Measurements from ENCODE around the gene STXBP6. TPM values are rescaled to one million over a fixed set of nuclear protein-coding genes. Genes with fewer than 3 reads are reported as not detected.

The STXBP6 gene
- total and polyA plus RNA-seq, 10 of the 15 experiments (the other 5 are each of a cell fraction or from before 2014, with no cell fraction given) = 1.2 to 47.3 (median 1.9) TPM

- 0% methylated on average over 4 of the region's 4 CpGs for WGBS (ENCODE audit: insufficient coverage, insufficient replicate concordance, low lambda C conversion rate, missing lambda C conversion rate)
- Histone ChIP-seq H3K9ac (ENCODE audit: control insufficient read depth, insufficient read depth, low read length) (no peak overlapping the region), H3K4me3 (no peak overlapping the region), H3K9me3 (replicated peaks; ENCODE audit: control insufficient read depth, insufficient read depth, low read length) (no peaks in the 10 kb centered on the region), H3K4me2 (ENCODE audit: control insufficient read depth, insufficient read depth) (no peak overlapping the region), H2AFZ (ENCODE audit: control insufficient read depth, low read depth, low read length) (no peak overlapping the region), H3K36me3 (ENCODE audit: control insufficient read depth in 2 of 2, insufficient read depth in 2 of 2, low read length in 1 of 2) (no peaks in the 10 kb centered on the region), H4K20me1 (ENCODE audit: control insufficient read depth, insufficient read depth) (no peaks in the 10 kb centered on the region), H3K79me2 (ENCODE audit: control insufficient read depth, insufficient read depth, low read length) (no peaks in the 10 kb centered on the region), H3K4me1 (ENCODE audit: control insufficient read depth, insufficient read depth, low read length) (no peaks in the 10 kb centered on the region), H3K27ac (ENCODE audit: control insufficient read depth, insufficient read depth) (no peak overlapping the region), H3K27me3 (replicated peaks in 1 of 2; ENCODE audit: control insufficient read depth in 2 of 2, insufficient read depth in 2 of 2, low read length in 1 of 2) (no peaks in the 10 kb centered on the region)
- in situ Hi-C loops (cut with MboI) (no loop called here), intact Hi-C loops (cut with micrococcal nuclease; ENCODE audit: unreplicated experiment) (loop anchor here (2.0 kb wide), 1 partner anchor 22 kb away; no protein-coding TSS in a partner anchor)
- DNase-seq (ENCODE audit: low read depth, low spot score) (peak; percentile 15), FAIRE-seq (no peak), ATAC-seq (peak; percentile 84)
- ChIA-PET RAD21 (ENCODE audit: unreplicated experiment) (interaction anchor here (1.1 to 6.4 kb wide), 6 partner anchors 15 to 220 kb away, joined by 3 to 67 read pairs (median 6); no protein-coding TSS in a partner anchor), POLR2A (interaction anchor here (1.2 to 1.4 kb wide), 2 partner anchors 71 to 72 kb away, joined by 3 read pairs; no protein-coding TSS in a partner anchor), CTCF (interaction anchor here (0.9 to 4.8 kb wide), 7 partner anchors 15 to 317 kb away, joined by 3 to 23 read pairs (median 3); partner anchors contain the start of gene STXBP6), SMC1A (ENCODE audit: uncharacterized antibody, unreplicated experiment) (interaction anchor here (0.8 to 7.1 kb wide), 14 partner anchors 17 to 221 kb away, joined by 3 to 172 read pairs (median 4); no protein-coding TSS in a partner anchor)
- TF ChIP-seq, protein P1, sequence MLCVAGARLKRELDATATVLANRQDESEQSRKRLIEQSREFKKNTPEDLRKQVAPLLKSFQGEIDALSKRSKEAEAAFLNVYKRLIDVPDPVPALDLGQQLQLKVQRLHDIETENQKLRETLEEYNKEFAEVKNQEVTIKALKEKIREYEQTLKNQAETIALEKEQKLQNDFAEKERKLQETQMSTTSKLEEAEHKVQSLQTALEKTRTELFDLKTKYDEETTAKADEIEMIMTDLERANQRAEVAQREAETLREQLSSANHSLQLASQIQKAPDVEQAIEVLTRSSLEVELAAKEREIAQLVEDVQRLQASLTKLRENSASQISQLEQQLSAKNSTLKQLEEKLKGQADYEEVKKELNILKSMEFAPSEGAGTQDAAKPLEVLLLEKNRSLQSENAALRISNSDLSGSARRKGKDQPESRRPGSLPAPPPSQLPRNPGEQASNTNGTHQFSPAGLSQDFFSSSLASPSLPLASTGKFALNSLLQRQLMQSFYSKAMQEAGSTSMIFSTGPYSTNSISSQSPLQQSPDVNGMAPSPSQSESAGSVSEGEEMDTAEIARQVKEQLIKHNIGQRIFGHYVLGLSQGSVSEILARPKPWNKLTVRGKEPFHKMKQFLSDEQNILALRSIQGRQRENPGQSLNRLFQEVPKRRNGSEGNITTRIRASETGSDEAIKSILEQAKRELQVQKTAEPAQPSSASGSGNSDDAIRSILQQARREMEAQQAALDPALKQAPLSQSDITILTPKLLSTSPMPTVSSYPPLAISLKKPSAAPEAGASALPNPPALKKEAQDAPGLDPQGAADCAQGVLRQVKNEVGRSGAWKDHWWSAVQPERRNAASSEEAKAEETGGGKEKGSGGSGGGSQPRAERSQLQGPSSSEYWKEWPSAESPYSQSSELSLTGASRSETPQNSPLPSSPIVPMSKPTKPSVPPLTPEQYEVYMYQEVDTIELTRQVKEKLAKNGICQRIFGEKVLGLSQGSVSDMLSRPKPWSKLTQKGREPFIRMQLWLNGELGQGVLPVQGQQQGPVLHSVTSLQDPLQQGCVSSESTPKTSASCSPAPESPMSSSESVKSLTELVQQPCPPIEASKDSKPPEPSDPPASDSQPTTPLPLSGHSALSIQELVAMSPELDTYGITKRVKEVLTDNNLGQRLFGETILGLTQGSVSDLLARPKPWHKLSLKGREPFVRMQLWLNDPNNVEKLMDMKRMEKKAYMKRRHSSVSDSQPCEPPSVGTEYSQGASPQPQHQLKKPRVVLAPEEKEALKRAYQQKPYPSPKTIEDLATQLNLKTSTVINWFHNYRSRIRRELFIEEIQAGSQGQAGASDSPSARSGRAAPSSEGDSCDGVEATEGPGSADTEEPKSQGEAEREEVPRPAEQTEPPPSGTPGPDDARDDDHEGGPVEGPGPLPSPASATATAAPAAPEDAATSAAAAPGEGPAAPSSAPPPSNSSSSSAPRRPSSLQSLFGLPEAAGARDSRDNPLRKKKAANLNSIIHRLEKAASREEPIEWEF (IDR thresholded peaks at IDR 0.05; ENCODE audit: insufficient replicate concordance, low read depth, low read length) = peak; percentile 43
- TF ChIP-seq EP300 (IDR thresholded peaks at IDR 0.05; ENCODE audit: borderline replicate concordance in 1 of 2, control insufficient read depth in 1 of 2, low read depth in 2 of 2, low read length in 2 of 2) = peak in 1 of 2 experiments; percentile 24; a peak in 2 of 4 replicates
- TF ChIP-seq RELB (IDR thresholded peaks at IDR 0.05; ENCODE audit: low read depth) = 0 out of 2 replicates have a peak, but pooled peaks have one; percentile 12
- peak; percentile 75; the same call in 1 of the 3 replicates for TF ChIP-seq POU2F2 (IDR thresholded peaks at IDR 0.05; ENCODE audit: borderline replicate concordance, low read depth, low read length)
- peak; percentile 29 to 38; a peak in 2 of 4 replicates for TF ChIP-seq IKZF2 (IDR thresholded peaks at IDR 0.05)
- TF ChIP-seq MTA2 (IDR thresholded peaks at IDR 0.05; ENCODE audit: low read depth) = peak; percentile 34; the same call in 1 of the 2 replicates
- peak; percentile 31 for TF ChIP-seq MEF2B (IDR thresholded peaks at IDR 0.05; ENCODE audit: partially characterized antibody, poor library complexity, severe bottlenecking)
- no peak for TF ChIP-seq RAD21 (IDR thresholded peaks at IDR 0.05; ENCODE audit: insufficient read depth, low read depth, low read length)
- TF ChIP-seq HSF1 (IDR thresholded peaks at IDR 0.05; ENCODE audit: low read depth, low read length) = no peak
- TF ChIP-seq IKZF1 (conservative IDR thresholded peaks at IDR 0.05) = peak; percentile 22; the same call in 1 of the 2 replicates
- TF ChIP-seq SPI1 (IDR thresholded peaks at IDR 0.05; ENCODE audit: borderline replicate concordance, insufficient read depth, low read depth, low read length) = peak; percentile 81
- BruUV-seq (replicated peaks) = no TSS peak
These were observed 23.3 kb downstream of the STXBP6 start for GRCh38 chr14:25026476-25027137.
